CD4-positive, alpha-beta T cell treated with Interferon alpha-2 for 1 hour (primary cell): Measurements from ENCODE around the gene BRINP1.

Source experiments
- DNase-seq, 2 donors: peaks; one replicate each; pipeline ENCODE4 v3.0.0-alpha.2; 2020 to 2022

BRINP1 gene

DNA sequence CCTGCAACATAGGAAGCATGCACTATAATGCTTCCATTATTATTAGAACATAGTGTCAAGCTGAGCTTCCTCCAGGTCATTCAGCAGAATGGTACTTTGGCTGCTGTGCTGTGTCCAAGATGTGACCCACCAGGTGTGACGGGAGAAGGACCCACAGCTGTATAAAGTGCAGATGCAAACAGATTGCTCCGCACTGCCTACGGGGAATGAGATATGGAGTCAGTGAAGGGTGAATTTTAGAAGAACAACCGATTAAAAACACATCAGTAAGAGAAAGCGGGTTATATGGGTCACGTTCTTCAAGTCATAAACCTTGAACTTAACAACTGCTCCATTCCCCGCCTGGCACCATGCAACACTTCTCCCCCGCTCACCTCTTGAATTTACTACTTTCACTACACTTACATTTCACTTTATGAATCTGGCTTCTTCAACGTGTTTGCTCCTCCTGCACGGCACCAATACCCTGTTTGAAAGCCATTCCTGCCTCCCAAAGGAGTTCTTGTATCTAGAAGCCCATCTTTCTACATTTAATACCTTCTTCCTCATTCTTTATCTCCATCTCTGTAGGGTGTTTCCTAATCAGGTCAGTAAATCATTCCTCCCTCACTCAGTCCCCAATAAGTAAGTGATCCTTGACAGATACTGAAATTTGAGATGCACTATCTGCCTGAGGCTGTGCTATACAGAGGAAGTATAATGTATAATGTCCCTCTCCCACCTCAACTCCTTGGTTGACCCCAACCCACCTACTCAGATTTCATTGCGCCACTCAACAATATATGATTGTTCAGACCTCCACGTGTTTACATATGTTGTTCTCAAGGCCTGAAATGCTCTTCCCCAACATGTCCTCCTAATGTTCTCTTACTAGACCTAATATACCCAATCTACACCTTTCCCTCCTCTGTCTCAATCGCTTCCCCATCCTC is 25.9 kb downstream of the BRINP1 start:
- DNase-seq = no peak

DNA sequence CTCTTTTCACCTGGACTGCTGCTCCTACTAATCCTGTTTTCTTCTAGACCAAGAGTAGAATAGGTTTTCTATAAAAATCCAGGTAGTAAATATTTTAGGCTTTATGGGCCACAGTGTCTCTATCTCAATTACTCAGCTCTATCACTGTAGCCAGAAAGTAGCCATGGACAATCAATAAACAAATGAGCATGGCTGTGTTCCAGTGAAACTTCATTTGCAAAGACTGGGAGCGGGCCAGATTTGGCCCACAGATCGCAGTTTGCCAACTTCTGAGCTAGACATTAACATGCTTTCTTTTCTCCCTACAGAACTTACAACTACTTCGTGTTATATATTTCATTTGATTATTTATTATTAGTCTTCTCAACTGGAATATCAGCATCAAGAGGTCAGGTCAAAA is 30.2 kb downstream of the BRINP1 start:
- no peak for DNase-seq

GRCh38 chr9:119337573-119337972 is 31.7 kb downstream of the BRINP1 start:
- DNase-seq = no peak

- no peak for DNase-seq
Measured at GRCh38 chr9:119334745-119335144, 34.5 kb downstream of the BRINP1 start.

GRCh38 chr9:119333507-119334229 is 35.6 kb downstream of the BRINP1 start:
- DNase-seq = no peak

DNA sequence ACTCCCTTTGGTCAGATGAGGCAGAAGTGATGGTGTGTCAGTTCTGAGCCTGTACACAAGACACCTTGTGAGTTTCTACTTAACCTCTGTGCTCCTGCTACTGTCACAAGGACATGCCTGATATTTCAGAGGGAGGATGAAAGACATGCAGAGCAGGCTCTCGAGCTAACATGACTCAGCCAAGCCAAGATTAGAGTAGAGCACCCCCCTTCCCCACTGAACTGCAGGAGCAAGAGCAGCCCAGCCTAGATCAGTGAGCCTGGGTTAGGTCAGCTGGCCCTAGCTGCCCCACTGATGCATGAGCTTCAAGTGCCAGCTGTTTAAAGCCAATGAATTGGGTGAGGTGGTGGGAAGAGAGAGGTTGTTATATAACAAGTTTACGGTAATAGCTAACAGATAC is 36.7 kb downstream of the BRINP1 start:
- no peak for DNase-seq

GRCh38 chr9:119322184-119322583 is 47.1 kb downstream of the BRINP1 start:
- no peak for DNase-seq

DNA sequence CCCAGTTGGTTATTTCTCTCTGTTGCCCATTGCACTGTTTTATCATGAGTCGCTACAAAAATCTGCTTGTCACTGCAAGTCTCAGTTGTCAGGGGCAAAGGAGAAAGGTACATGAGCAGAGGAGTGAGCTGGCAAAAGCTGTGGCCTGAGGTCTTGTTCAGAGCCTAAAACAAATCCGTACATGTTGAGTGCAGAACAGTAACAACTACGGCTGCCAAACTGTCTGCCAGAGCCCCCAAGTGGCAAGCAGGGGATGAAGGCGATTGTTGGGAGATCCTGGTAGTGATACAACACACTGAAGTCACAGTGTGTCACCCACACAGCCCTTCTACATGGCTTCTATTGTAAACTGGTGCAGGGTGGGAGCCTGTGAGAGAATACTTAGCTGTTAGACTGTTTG is 50.9 kb downstream of the BRINP1 start:
- DNase-seq = no peak

DNA sequence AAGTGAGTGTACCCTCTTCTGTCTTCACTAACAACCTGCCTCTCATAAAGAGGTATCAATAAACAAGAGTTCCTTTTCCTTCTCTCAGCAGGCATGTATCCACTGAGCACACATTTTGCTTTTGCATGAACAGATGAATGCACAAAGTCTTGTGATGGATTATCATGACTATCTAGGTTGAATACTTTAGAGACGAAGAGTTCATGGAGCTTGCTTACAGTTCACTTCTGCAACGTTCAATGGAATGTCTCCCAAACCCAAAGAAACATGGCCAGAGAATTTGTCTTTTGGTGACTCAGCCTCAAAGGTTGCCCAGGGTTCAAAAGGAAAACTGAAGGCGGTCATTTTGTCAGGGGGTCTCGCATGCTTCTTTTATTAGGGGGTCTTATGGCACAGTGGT is 55.4 kb downstream of the BRINP1 start:
- DNase-seq = no peak

- no peak for DNase-seq
Measured at GRCh38 chr9:119310741-119311140, 58.5 kb downstream of the BRINP1 start.

DNA sequence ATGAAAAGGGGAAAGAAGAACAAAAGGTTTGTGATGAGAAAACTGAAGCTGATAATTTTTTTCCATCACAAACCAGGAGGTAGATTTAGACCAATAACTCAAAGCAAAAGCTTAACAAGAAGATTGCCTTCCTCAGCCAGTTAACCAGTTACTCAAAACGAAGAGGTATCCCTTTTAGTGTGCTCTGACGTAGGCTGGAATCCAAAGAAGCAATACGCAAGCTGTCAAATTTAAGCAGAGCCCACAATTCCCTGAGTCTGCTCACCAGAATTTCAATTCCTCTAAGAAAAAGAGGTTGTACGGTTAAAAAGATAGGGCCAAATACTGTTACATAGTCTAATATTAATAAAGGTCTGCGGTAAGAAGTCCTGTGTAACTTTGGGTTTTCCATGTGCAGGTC is 61.8 kb downstream of the BRINP1 start:
- DNase-seq = no peak

DNA sequence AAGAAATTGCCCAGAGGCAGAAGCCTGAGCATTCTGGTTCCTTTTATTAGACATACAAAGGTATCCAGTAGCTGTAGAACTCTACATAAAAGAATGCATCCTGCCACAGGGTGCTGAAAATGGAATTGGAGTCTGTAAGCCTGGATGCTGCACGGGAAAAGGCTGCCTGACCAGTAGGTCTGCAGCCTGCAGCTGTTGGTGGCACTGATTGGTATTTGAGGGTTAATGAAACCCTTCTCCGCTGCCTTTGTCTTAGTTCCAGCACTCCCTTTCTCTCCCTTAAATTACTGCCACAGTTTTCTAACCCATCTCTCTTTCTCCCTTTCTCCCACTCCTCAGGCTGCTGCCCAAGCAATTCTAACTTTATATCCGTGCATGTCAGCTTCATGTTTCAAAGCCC is 64.7 kb downstream of the BRINP1 start:
- no peak for DNase-seq

- no peak for DNase-seq
Measured at GRCh38 chr9:119302988-119303698, 66.1 kb downstream of the BRINP1 start.

GRCh38 chr9:119298076-119298853 is 71.0 kb downstream of the BRINP1 start:
- DNase-seq = no peak

GRCh38 chr9:119291554-119291953 is 77.7 kb downstream of the BRINP1 start:
- no peak for DNase-seq

DNA sequence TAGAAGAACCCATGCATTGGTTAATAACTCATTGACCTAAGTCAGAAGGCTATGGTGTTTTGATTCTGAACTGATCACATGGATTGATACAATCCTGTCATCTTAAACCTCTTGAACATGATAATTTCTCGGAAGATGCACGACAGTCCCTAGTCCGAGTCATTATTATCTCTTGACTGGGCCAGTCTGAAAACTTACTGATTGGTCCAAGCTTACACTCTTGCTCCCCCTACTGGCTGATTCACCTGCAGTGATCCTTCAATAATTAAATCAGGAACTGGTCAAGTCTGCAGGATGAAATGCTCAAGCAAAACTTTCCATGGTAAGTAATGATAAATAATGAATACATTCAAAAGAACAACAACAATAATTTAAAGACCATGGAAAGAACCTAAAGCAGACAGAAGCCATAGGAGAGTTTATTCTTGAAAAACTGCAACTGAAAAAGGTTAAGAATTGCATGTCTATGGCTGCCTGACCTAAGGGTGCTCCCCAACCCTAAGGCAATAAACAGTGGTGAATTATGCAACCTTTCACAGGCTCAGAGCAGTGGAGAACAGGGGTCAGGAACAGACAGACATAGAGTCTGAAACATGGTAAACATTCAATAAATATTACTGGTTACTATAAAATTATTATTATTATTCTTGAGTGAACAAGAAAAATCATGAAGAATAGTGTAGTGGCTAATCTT is 79.3 kb downstream of the BRINP1 start:
- DNase-seq = peak in 1 of 2 donors; percentile 10

DNA sequence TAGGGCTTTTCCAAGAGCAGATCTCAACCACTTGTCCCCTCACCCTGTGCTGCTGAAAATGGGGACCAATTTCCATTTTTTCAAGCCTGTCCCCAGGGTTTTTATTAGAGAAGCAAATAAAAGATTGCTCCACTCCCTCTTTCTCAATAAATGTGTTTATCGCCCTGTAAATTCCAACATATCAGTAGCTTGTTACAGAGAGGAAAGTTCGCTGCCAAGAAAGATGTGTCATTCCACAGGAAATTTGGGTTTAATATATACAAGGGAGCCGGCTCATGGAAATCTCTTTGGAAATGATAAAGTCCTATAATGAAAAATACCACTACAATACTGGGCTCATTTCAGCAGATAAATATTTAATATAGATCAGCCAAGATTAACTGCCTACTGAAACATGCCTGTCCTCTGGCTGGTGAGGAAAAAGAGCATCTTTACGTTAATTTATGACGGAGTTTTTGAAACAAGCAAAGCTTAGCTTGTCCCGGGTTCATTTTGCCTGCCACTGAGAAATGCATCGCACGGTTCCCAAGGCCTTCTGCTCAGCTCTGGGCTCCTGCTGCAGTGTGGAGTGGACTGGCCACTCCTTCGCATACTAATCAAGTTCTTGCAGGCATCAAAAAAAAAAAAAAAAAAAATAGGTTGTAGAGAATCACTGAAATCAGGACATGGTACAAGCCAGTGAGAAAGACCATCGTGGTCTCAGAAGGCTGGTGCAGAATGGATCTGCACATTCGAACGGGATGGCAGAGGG is 84.5 kb downstream of the BRINP1 start:
- no peak for DNase-seq

- no peak for DNase-seq
Measured at GRCh38 chr9:119284118-119284517, 85.1 kb downstream of the BRINP1 start.

DNA sequence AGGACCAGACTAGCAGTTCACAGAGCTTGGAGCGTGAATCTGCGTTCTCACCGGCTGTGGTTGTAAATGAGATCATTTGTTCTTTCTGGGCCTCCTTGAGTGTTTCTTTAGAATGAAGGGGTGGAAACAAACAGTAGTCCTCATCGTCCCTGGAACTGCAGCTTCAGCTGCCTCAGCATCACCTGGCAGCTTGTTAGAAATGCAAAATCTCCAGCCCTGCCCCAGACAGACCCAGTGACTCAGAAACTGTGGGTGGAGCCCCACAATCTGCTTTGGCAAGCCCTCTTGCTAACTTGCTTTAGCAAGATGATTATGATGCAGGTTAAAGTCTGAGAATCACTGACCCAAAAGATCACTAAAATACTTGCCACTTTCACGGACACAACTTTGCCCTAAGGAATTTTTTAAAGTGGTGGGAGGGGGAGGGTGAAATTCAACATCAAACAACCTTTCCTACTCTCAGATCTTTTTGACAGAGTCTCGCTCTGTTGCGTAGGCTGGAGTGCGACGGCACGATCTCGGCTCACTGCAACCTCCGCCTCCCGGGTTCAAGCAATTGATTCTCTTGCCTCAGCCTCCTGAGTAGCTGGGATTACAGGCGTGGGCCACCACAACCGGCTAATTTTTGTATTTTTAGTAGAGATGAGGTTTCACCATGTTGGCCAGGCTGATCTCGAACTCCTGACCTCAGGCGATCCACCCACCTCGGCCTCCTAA is 86.0 kb downstream of the BRINP1 start:
- DNase-seq = no peak

DNA sequence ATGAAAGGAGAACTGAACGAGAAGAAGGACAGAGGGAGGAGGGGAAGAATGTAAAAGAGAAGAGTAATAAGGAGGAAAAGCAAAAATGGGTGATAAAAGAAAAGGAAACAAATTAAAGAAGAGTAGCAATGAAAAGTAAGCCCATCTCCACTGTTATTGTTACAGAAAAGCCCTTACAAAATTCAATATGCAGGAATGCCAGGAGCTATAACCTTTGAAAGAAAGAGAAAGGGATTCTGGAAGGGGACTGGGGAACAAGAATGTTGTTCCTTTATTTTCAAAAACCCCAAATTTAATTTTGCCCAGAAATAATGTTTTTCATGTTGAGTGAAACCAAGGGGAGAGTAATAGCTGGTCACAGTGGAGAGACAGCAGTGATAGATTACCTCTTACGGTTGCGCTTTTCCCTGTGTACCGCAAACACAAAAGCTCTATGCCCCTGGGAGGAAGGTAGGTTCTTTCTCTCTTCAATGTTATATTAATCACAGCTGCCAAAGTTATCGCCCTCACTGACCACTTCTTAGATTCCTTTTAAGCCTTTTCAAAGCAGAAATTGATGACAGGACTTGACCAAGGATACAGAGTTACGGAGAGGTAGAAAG is 86.7 kb downstream of the BRINP1 start:
- DNase-seq = no peak
